Thoracic aorta (tissue), 2 donors: ENCODE measurements around the gene DDX19B. TPM values are rescaled to one million over a fixed set of nuclear protein-coding genes. Genes with fewer than 3 reads are reported as not detected.
"Not testable (repeated sequence)": the region's sequence is repeated elsewhere in the genome, so short reads cannot be mapped to it uniquely, and the experiment has no call there.

Source experiments
- ATAC-seq: fragments of 150-250 bp; one replicate; pipeline ENCODE4 v1.8.0; 2017; ENCODE audit warnings: low read depth; ENCODE audit not compliant: insufficient number of reproducible peaks, low FRiP score
- DNase-seq: peaks from one replicate; pipeline ENCODE4 v3.0.0-alpha.2; 2020; ENCODE audit warnings: low spot score
- H3K27ac ChIP-seq, 2 donors: fragments of 200-600 bp; sonication (generic); 1 replicate in 1 of 2; 2 replicates in 1 of 2; pipeline ENCODE4 v1.5.1; 2016; ENCODE audit warnings: mild to moderate bottlenecking in 2 of 2, moderate library complexity in 2 of 2
- H3K27me3 ChIP-seq: fragments of 200-600 bp; sonication (generic); replicated peaks from 2 replicates; pipeline ENCODE4 v1.6.0; 2016; ENCODE audit warnings: mild to moderate bottlenecking; ENCODE audit not compliant: insufficient read depth
- H3K36me3 ChIP-seq: fragments of 200-600 bp; sonication (generic); one replicate; pipeline ENCODE4 v1.5.1; 2016
- H3K4me1 ChIP-seq, 2 donors: fragments of 200-600 bp; sonication (generic); 1 replicate in 1 of 2; 2 replicates in 1 of 2; pipeline versions ENCODE4 v1.5.1 to v1.6.0; 2016; ENCODE audit warnings: low read depth in 2 of 2, mild to moderate bottlenecking in 1 of 2; ENCODE audit not compliant: control insufficient read depth in 1 of 2
- H3K4me3 ChIP-seq: fragments of 200-600 bp; sonication (generic); 2 replicates; pipeline ENCODE4 v1.5.1; 2016; ENCODE audit warnings: mild to moderate bottlenecking
- H3K9me3 ChIP-seq: fragments of 200-600 bp; sonication (generic); 2 replicates; pipeline ENCODE4 v1.5.1; 2016
- total RNA-seq, 2 donors: library from RNA; depleted of rRNA; stranded (reverse); fragments of >200 nt; gene quantifications; one replicate each; pipeline versions ENCODE4 v1.1.0 to v1.2.3, GENCODE V29; 2016
- TF ChIP-seq, protein P1 (sequence below): fragments of 200-600 bp; sonication (generic); IDR thresholded peaks from one replicate; pipeline ENCODE4 v1.5.1; 2019; ENCODE audit warnings: antibody characterized with exemption

Gene DDX19B
- total RNA-seq: 10 to 100 TPM; 20.7 to 20.8 TPM

DNA sequence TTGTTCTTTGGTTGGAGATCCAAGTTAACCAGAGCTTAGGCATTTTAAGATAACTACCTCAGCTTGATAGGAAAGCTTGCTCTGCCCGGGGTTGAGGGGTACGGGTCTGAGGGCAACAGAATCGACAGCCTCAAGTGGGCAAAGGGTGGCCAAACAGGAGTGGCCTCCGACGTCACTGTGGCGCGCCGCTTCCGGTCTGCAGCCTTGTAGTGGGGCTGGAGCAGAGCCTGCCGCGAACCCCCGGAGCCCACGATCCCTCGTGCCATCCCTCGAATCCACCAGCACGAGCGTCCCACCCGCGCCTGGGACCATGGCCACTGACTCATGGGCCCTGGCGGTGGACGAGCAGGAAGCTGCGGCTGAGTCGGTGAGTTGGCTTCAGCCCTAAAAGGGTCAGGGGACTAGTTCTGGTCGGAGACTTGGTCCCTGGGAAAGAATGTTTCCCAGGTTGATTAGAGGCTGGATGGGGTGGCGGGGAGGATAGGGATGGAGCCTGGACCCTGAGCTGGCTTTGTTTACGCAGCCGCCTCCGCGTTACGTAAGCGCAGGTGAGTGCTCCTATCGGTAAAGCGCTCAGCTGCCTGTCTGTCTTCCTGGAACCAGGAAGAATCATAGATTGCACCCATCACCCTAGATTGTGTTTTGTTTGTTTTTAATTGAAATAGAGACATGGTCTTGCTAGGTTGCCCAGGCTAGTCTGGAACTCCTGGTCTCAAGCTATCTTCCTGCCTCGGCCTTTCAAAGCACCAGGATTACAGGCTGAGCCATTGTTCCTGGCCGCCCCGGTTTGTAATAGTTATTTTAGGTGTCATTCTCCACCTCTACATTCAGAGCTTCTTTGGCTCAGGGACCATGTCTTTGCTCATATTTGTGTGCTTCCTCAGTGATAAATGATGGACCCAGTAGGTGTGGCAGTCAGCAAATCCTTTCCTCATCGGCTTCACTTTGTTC is at the start of gene DDX19B:
Gene DDX19B, plus strand, starts transcription at position 199 of the 951 bp plus-strand sequence. Its CDS starts 112 bp downstream, at position 311.
- Histone ChIP-seq H3K36me3 (no peaks in the 10 kb centered on the region), H3K9me3 (peaks cover 4% of the 10 kb centered on the region), H3K4me3 (peak within 1 kb of the TSS; percentile 88), H3K4me1 (peaks cover 11 to 13% of the 10 kb centered on the region in 2 donors), H3K27me3 (no peaks in the 10 kb centered on the region), H3K27ac (peak within 1 kb of the TSS; percentile 93)
- DNase-seq: peak; percentile 49
- ATAC-seq: peak; percentile 43
- TF ChIP-seq, protein P1, sequence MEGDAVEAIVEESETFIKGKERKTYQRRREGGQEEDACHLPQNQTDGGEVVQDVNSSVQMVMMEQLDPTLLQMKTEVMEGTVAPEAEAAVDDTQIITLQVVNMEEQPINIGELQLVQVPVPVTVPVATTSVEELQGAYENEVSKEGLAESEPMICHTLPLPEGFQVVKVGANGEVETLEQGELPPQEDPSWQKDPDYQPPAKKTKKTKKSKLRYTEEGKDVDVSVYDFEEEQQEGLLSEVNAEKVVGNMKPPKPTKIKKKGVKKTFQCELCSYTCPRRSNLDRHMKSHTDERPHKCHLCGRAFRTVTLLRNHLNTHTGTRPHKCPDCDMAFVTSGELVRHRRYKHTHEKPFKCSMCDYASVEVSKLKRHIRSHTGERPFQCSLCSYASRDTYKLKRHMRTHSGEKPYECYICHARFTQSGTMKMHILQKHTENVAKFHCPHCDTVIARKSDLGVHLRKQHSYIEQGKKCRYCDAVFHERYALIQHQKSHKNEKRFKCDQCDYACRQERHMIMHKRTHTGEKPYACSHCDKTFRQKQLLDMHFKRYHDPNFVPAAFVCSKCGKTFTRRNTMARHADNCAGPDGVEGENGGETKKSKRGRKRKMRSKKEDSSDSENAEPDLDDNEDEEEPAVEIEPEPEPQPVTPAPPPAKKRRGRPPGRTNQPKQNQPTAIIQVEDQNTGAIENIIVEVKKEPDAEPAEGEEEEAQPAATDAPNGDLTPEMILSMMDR: no peak

GRCh38 chr16:70249697-70250096 is 49.3 kb upstream of the DDX19B start:
- not testable (repeated sequence) for H3K27me3 ChIP-seq, H3K4me3 ChIP-seq
- H3K4me1 ChIP-seq: peaks cover 14 to 22% of the 10 kb centered on the region in 2 donors

DNA sequence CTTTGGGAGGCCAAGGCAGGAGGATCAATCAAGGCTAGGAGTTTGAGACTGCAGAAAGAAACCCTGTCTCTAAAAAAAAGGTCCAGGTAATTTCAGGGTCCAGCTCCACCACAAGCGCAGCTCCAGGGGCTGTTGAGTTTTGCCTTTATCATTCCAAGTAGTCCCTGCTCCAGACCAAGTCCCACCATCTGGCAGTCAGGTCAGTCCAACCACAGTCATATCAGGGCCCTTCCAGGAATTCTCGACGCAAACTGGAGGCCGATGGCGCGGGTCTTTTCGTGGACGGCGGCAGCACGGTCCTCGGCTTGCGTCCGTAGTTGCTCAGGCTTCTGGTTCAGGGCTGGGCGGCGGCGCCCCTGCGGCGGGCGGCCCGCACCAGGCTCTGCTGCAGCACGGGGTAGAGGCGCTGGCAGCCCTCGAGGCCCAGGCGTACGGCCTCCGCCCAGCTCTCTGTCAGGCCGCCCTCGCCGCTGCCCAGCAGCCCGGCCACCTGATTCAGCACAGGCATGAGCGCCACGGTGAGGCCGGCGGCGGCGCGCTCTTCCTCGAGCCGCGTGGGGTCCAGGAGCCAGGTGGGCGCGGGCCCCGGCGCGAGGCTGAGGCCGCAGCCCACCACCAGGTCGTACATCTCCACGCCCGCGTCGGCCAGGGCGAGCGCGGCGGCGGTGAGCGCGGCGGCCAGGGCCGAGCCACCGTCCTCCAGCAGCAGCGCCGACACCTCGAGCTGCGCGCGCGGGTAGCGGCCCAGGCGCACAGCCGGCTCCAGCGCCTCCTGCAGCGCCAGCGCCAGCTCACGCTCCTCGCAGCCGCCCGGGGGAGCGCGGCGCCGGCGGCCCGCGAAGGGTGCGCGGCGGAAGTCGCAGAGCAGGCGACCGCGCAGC is 48.0 kb upstream of the DDX19B start:
- DNase-seq (no peak), ATAC-seq (peak; percentile 26)
- Histone ChIP-seq H3K27me3 (no peaks in the 10 kb centered on the region), H3K27ac (peak overlapping the region; percentile 53 to 85), H3K4me1 (peaks cover 14 to 22% of the 10 kb centered on the region in 2 donors), H3K4me3 (peak overlapping the region; percentile 94), H3K36me3 (peaks cover 30% of the 10 kb centered on the region), H3K9me3 (no peaks in the 10 kb centered on the region)
- TF ChIP-seq, protein P1: no peak

More at GRCh38 chr16:70249697-70250096, 49.3 kb upstream of the DDX19B start:
- ATAC-seq, H3K27ac ChIP-seq, DNase-seq, H3K9me3 ChIP-seq: not testable (repeated sequence)
- H3K36me3 ChIP-seq: peaks cover 18% of the 10 kb centered on the region

- Histone ChIP-seq H3K4me3 (peak within 1 kb of the TSS; percentile 94), H3K27me3 (no peaks in the 10 kb centered on the region), H3K4me1 (peaks cover 14 to 22% of the 10 kb centered on the region in 2 donors), H3K36me3 (peaks cover 38% of the 10 kb centered on the region), H3K27ac (peak within 1 kb of the TSS; percentile 64 to 85), H3K9me3 (no peaks in the 10 kb centered on the region)
- peak; percentile 87 for ATAC-seq
- peak; percentile 79 for DNase-seq
- TF ChIP-seq, protein P1: peak; percentile 87
Measured at GRCh38 chr16:70251629-70252354, 47.2 kb upstream of the DDX19B start, which contains the start of gene EXOSC6. TSS of gene EXOSC6 (minus strand) at chr16:70251940. CDS start at chr16:70251900, 40 bp downstream.

DNA sequence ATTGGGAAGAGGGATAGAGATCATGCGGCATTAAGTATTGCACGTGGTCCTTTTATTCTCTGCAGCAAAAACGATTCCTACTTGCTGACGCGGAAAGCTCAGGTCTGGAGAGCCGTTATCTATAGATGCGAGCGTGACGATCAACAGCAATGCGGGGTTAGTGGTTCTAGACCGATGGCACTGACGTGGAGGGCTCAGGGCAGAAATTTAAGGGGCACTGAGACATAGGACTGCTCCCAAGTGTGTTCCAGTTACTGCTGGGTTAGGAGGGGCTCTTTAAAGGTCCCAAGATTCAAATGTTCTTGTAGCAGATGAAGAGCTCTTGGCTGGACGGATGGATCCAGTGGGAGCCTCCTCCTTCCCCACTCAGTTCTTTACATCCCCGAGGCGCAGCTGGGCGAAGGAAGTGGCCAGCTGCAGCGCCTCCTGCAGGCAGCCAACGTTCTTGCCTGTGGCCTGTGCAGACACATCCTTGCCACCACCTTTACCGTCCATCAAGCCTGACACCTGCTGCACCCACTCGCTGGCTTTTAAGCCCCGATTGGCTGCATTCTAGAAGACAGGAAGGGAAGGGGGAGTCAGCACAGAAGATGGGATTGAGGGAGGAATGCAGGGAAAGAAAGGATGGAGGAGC is 46.5 kb upstream of the DDX19B start:
- Histone ChIP-seq H3K4me1 (peaks cover 14 to 22% of the 10 kb centered on the region in 2 donors), H3K36me3 (peaks cover 45% of the 10 kb centered on the region), H3K9me3 (no peaks in the 10 kb centered on the region), H3K4me3 (no peak overlapping the region), H3K27ac (peak overlapping the region in 1 of 2 donors; percentile 47), H3K27me3 (no peaks in the 10 kb centered on the region)
- no peak for ATAC-seq
- TF ChIP-seq, protein P1: no peak
- no peak for DNase-seq
